ENCODE data around the gene EPHA2.
A peak's percentile ranks its signal among the peaks of the same experiment; 100 is the strongest.

EPHA2 gene

GRCh38 chr1:16141573-16142336 lies 14.1 kb downstream of the EPHA2 start:
- Histone ChIP-seq H3K27ac (ENCODE audit: low read depth, low read length) (peak overlapping the region; percentile 49), H3K36me3 (ENCODE audit: insufficient read depth, low read length) (peaks cover 8% of the 10 kb centered on the region; the same call in 1 of the 2 replicates), H3K4me3 (ENCODE audit: low read depth, low read length) (no peak overlapping the region), H3K27me3 (ENCODE audit: insufficient read depth, low read length) (no peaks in the 10 kb centered on the region), H3K4me1 (ENCODE audit: control insufficient read depth, insufficient read depth, low read length, unreplicated experiment) (peaks cover 70% of the 10 kb centered on the region), H2AFZ (ENCODE audit: low read length, unreplicated experiment) (no peak overlapping the region), H3K79me2 (ENCODE audit: control insufficient read depth, insufficient read depth, low read length, unreplicated experiment) (peaks cover 65% of the 10 kb centered on the region)

DNA sequence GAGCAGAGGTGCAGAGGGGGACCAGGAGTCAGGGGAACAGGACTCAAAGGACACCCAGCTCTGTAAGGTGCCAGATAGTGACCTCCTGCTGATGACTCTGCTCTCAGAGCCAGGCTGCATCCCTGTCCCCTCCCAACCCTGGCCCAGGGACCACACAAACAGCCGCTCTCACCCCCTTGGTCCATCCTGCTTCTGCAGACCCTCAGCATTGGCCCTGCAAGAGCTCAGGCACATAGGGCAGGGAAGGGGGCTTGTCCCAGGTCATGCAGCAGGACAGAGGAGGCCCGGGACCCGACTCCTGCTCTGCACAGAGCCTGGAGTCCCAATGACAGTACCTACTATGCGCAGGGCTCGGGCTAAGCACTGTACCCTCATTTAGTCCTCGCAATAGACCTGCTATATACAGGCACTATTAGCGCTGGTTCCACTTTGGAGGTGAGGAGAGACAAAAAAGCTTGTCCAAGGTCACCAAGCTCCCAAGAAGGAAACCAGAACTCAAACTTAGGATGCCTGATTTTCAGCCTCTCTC lies 15.7 kb downstream of the EPHA2 start:
- H3K4me3 ChIP-seq (ENCODE audit: low read depth, low read length) = no peak overlapping the region
- peaks cover 64% of the 10 kb centered on the region for H3K79me2 ChIP-seq (ENCODE audit: control insufficient read depth, insufficient read depth, low read length, unreplicated experiment)
- H3K36me3 ChIP-seq (ENCODE audit: insufficient read depth, low read length) = peaks cover 12% of the 10 kb centered on the region; the same call in 1 of the 2 replicates
- peaks cover 55% of the 10 kb centered on the region for H3K4me1 ChIP-seq (ENCODE audit: control insufficient read depth, insufficient read depth, low read length, unreplicated experiment)
- H3K27me3 ChIP-seq (ENCODE audit: insufficient read depth, low read length) = no peaks in the 10 kb centered on the region
- H2AFZ ChIP-seq (ENCODE audit: low read length, unreplicated experiment) = no peak overlapping the region
- peak overlapping the region; percentile 49 for H3K27ac ChIP-seq (ENCODE audit: low read depth, low read length)

DNA sequence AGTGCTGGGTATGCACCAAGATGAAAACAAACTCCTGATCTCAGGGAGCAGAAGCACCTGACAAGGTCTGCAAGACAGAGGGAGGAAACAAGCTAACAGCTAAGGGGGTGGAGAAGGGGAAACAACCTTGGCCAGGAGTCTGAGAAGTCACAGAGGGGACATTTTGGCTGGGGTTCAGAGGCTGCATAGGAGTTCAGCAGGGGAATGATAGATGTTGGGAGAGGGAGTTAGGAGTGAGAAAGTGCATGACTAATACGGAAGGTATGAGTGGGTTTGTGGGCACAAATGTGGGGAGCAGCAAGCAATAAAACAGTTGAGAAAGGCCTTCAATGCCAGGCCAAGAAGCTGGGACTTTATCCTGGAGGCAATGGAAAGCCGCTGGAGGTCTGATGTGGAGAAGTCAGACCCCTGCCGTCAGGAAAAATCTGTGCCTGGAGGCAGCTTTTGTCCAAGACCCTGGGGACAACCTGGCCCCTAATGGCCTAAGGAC lies 16.4 kb downstream of the EPHA2 start:
- H2AFZ ChIP-seq (ENCODE audit: low read length, unreplicated experiment) = no peak overlapping the region
- H3K4me3 ChIP-seq (ENCODE audit: low read depth, low read length) = no peak overlapping the region

DNA sequence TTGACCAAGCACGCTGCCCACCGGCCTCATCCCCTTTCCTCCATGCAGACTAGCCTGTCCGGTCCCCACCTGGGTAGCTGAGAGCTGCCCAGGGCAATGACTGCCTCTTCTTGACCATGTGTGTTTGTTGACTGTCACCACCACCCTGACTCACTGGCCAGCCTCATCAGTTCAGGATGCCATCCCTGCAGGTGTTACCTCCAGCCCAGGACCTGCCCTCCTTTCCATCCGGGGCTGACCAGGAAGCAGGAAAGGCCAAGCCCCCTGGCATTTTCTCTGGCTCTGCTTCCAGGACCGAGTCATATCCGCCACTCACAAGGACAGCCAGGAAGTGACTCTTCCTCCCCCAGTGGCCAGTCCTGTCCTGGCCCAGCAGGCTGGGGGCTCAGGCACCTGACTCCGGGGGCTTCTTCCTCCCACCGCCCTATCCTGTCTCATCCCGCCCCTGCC lies 17.1 kb downstream of the EPHA2 start:
- peaks cover 24% of the 10 kb centered on the region; the same call in 1 of the 2 replicates for H3K36me3 ChIP-seq (ENCODE audit: insufficient read depth, low read length)
- peaks cover 41% of the 10 kb centered on the region for H3K4me1 ChIP-seq (ENCODE audit: control insufficient read depth, insufficient read depth, low read length, unreplicated experiment)
- peaks cover 50% of the 10 kb centered on the region for H3K79me2 ChIP-seq (ENCODE audit: control insufficient read depth, insufficient read depth, low read length, unreplicated experiment)
- no peak overlapping the region for H3K4me3 ChIP-seq (ENCODE audit: low read depth, low read length)
- no peaks in the 10 kb centered on the region for H3K27me3 ChIP-seq (ENCODE audit: insufficient read depth, low read length)
- H3K27ac ChIP-seq (ENCODE audit: low read depth, low read length) = peak overlapping the region; percentile 36
- H2AFZ ChIP-seq (ENCODE audit: low read length, unreplicated experiment) = no peak overlapping the region

More for the DNA sequence above, 16.4 kb downstream of the EPHA2 start:
- H3K27me3 ChIP-seq (ENCODE audit: insufficient read depth, low read length) = no peaks in the 10 kb centered on the region
- H3K36me3 ChIP-seq (ENCODE audit: insufficient read depth, low read length) = peaks cover 18% of the 10 kb centered on the region; the same call in 1 of the 2 replicates
- peaks cover 49% of the 10 kb centered on the region for H3K4me1 ChIP-seq (ENCODE audit: control insufficient read depth, insufficient read depth, low read length, unreplicated experiment)
- peaks cover 57% of the 10 kb centered on the region for H3K79me2 ChIP-seq (ENCODE audit: control insufficient read depth, insufficient read depth, low read length, unreplicated experiment)
- peak overlapping the region; percentile 49 for H3K27ac ChIP-seq (ENCODE audit: low read depth, low read length)

DNA sequence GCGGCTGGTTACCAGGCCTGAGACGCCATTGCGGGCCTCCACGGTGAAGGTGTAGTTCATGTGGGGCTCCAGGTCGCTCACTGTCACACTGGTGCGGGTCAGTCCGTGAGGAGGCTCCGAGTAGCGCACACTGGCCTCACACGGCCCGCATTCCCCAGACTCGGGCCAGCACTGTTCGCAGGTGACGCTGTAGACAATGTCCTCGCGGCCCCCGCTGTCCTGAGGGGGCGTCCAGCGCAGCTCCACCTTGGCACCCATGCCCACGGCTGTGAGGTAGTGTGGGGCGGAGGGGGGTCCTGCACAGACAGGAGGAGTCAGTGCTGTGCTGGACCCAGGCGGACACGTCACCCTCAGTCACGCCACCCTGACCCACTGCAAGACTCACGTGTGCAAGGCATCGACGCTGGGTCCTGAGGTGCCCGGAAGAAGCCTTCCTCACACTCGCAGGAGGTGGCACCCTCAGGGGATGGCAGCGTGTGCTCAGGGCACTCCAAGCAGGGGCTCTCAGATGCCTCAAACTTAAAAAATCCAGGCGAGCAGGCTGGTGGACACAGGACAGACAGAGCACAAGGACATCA lies 17.9 kb downstream of the EPHA2 start:
- H3K36me3 ChIP-seq (ENCODE audit: insufficient read depth, low read length) = peaks cover 25% of the 10 kb centered on the region; the same call in 1 of the 2 replicates
- no peak overlapping the region for H3K27ac ChIP-seq (ENCODE audit: low read depth, low read length)
- no peak overlapping the region for H2AFZ ChIP-seq (ENCODE audit: low read length, unreplicated experiment)
- no peaks in the 10 kb centered on the region for H3K27me3 ChIP-seq (ENCODE audit: insufficient read depth, low read length)
- peaks cover 40% of the 10 kb centered on the region for H3K4me1 ChIP-seq (ENCODE audit: control insufficient read depth, insufficient read depth, low read length, unreplicated experiment)
- no peak overlapping the region for H3K4me3 ChIP-seq (ENCODE audit: low read depth, low read length)
- peaks cover 42% of the 10 kb centered on the region for H3K79me2 ChIP-seq (ENCODE audit: control insufficient read depth, insufficient read depth, low read length, unreplicated experiment)

DNA sequence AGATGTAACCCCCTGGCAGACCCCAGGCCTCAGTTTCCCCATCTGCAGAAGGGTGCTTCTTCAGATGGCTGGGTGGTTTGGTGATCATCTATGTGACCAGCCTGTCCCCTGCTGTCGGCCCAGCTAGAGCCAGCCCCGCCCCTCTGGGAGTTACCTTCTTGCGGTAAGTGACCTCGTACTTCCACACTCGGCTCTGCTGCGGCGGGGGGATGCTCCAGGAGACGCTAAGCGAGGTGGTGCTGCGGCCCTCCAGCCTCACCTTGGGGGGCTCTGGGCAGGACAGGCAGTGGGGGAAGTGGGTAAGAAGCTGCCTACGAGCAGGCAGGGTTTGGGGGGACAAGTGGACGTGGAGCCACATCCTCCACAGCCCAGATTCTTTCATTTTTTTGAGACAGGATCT lies 20.4 kb downstream of the EPHA2 start:
- Histone ChIP-seq H3K27me3 (ENCODE audit: insufficient read depth, low read length) (no peaks in the 10 kb centered on the region), H3K4me1 (ENCODE audit: control insufficient read depth, insufficient read depth, low read length, unreplicated experiment) (peaks cover 20% of the 10 kb centered on the region), H3K27ac (ENCODE audit: low read depth, low read length) (no peak overlapping the region), H2AFZ (ENCODE audit: low read length, unreplicated experiment) (no peak overlapping the region), H3K79me2 (ENCODE audit: control insufficient read depth, insufficient read depth, low read length, unreplicated experiment) (peaks cover 20% of the 10 kb centered on the region), H3K36me3 (ENCODE audit: insufficient read depth, low read length) (peaks cover 32% of the 10 kb centered on the region; the same call in 1 of the 2 replicates), H3K4me3 (ENCODE audit: low read depth, low read length) (no peak overlapping the region)

DNA sequence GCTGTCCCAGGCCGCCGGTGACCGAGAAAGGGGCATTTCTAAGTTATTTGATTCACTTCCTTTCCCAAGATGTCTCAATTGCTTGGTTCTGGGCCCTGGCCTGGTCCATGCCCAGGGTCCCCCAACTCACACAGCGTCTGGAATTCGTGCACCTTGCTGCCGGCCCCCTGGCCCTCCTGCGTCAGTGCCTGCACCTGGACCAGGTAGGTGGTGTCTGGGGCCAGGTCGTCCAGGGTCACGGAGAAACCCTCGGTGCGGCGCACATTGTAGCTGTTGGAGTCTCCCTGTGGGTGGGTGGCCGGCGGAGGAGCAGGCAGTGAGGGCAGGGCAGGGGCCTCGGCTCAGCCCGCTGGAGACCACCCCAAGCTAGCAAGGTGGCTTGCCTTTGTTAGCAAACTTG lies 21.0 kb downstream of the EPHA2 start:
- Histone ChIP-seq H2AFZ (ENCODE audit: low read length, unreplicated experiment) (no peak overlapping the region), H3K4me1 (ENCODE audit: control insufficient read depth, insufficient read depth, low read length, unreplicated experiment) (peaks cover 14% of the 10 kb centered on the region), H3K4me3 (ENCODE audit: low read depth, low read length) (no peak overlapping the region), H3K36me3 (ENCODE audit: insufficient read depth, low read length) (peaks cover 34% of the 10 kb centered on the region; the same call in 1 of the 2 replicates), H3K27ac (ENCODE audit: low read depth, low read length) (no peak overlapping the region), H3K27me3 (ENCODE audit: insufficient read depth, low read length) (no peaks in the 10 kb centered on the region), H3K79me2 (ENCODE audit: control insufficient read depth, insufficient read depth, low read length, unreplicated experiment) (peaks cover 14% of the 10 kb centered on the region)

DNA sequence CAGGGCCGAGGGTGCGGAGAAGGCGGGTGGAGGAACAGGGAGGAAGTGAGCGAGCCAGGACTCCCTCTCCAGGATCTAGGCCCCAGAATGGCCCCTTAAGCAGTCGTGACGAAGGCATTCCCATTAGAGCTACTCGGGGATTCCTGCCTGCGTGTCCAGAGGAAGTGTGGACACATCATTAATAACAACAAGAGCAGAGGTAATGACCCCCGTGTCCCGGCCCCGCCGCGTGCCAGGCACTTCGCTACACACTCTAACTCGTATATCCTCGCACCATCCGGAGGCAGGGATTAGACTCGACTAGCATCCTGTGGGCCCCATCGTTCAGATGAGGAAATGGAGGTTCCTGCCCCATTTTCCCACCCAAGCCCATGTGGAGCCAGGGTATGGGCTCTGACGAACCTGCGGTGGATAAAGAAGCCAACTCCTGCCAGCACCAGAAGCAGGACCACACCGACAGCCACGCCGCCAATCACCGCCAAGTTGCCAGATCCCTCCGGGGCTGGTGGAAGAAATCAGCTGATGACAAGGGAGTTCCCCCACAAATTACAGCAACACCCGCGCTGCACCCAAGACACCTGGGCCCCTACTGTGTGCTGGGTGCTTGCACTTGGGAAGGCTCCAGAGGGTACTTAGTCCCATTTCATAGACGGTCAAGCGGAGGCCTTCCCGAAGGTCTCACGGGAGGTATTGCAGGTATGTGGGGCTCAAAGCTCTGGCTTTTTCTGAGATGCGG lies 21.6 kb downstream of the EPHA2 start:
- H3K27me3 ChIP-seq (ENCODE audit: insufficient read depth, low read length) = no peaks in the 10 kb centered on the region
- H3K4me3 ChIP-seq (ENCODE audit: low read depth, low read length) = no peak overlapping the region
- peaks cover 12% of the 10 kb centered on the region for H3K79me2 ChIP-seq (ENCODE audit: control insufficient read depth, insufficient read depth, low read length, unreplicated experiment)
- H3K4me1 ChIP-seq (ENCODE audit: control insufficient read depth, insufficient read depth, low read length, unreplicated experiment) = peaks cover 7% of the 10 kb centered on the region
- H2AFZ ChIP-seq (ENCODE audit: low read length, unreplicated experiment) = no peak overlapping the region
- no peak overlapping the region for H3K27ac ChIP-seq (ENCODE audit: low read depth, low read length)
- peaks cover 38% of the 10 kb centered on the region; the same call in 1 of the 2 replicates for H3K36me3 ChIP-seq (ENCODE audit: insufficient read depth, low read length)

DNA sequence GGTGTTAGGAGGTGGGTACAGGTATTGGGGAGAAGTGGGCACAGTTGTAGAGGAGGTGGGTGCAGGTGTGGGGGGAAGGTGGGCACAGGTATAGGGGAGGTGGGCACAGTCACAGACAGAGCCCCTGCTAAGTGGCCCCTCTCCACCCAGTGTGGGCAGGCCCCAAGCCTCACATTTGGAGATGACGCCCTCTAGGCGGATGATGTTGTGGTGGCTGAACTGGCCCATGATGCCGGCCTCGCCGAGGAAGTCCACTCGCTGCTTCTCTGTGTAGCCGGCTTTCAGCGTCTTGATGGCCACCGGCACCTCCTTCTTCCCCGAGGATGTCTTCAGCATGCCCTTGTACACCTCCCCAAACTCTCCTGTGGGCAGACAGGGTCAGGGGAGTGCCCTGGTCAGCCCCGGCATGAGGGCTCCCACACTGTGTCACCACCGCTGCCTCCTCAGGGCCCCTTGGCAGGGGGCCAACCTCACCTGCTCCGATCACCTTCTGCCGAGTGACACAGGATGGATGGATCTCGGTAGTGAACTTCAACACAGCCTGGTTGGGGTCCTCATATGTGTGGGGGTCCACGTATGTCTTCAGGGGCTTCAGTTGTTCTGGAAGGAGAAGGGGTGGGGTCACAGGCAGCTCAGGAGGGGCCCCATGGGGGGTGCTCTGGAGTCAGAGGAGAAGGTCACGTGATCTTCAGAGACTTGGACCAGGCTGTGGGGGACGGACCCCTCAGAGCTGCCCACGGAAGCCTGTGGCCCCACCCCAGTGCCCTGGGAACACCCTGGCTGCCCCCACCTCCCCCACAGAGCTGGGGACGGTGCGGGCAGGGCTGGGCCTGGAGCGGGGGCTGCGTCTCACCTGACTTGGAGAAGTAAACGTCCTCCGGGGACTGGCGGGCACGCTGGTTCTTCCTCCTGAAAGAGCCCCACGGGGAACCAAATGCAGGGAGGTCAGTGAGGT lies 22.6 kb downstream of the EPHA2 start:
- Histone ChIP-seq H3K27ac (ENCODE audit: low read depth, low read length) (no peak overlapping the region), H3K27me3 (ENCODE audit: insufficient read depth, low read length) (no peaks in the 10 kb centered on the region), H3K36me3 (ENCODE audit: insufficient read depth, low read length) (peaks cover 38% of the 10 kb centered on the region; the same call in 1 of the 2 replicates), H2AFZ (ENCODE audit: low read length, unreplicated experiment) (no peak overlapping the region), H3K4me1 (ENCODE audit: control insufficient read depth, insufficient read depth, low read length, unreplicated experiment) (no peaks in the 10 kb centered on the region), H3K4me3 (ENCODE audit: low read depth, low read length) (no peak overlapping the region), H3K79me2 (ENCODE audit: control insufficient read depth, insufficient read depth, low read length, unreplicated experiment) (peaks cover 4% of the 10 kb centered on the region)

Data from ACC112 (cell line).